ENCODE data around the gene ZNF407. TPM values are rescaled to one million over a fixed set of nuclear protein-coding genes. Genes with fewer than 3 reads are reported as not detected.

The ZNF407 gene
- total RNA-seq, 1 donor from 2014 or later = 14.7 TPM

DNA sequence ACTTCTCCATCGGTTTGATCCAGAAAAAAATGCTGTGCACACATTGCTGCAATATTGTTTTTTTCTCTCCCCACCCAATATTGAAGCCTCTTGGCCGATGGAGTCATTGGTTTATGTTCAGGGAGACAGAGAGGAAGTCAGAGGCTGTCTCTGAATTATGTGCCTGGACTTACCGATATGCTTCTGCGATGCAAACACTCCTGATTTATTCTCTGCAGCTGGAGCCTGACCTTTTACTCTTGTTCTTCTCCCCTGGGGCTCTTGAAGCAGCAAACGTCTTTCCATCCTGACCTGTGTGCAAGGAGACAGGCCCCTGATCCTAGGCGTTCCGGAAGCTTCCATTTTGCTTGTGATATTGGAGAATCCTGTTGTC, 511.6 kb downstream of the ZNF407 start:
- Mint-ChIP-seq H3K27me3 (peaks cover 4% of the 10 kb centered on the region), H3K36me3 (no peaks in the 10 kb centered on the region), H3K4me1 (ENCODE audit: unreplicated experiment) (peaks cover 7% of the 10 kb centered on the region), H3K27ac (no peak overlapping the region), H3K9me3 (no peaks in the 10 kb centered on the region), H3K4me3 (no peak overlapping the region)
- TF ChIP-seq CTCF (conservative IDR thresholded peaks at IDR 0.05) = no peak
- DNase-seq (ENCODE audit: extremely low spot score, unreplicated experiment) = no peak

DNA sequence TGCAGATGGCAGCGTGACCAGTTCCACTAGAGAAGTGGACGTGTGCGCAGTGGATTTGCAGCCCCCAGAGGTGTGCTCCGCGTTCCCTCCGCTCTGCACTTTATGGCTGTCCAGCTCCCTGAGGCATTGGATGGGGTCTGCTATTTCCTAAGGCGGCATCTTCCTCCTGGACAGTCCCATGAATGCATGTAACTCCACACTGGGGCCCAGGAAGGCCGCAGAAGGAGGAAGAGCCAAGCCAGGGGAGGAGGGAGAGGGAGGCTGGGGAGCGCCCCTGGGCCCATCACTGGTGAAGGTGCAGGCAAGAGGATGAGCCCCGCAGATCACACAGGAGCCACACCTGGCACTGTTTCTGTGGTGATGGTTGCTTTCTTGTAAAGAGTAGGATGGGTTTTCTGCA, 512.1 kb downstream of the ZNF407 start:
- peaks cover 4% of the 10 kb centered on the region for H3K27me3 Mint-ChIP-seq
- H3K27ac Mint-ChIP-seq = no peak overlapping the region
- H3K36me3 Mint-ChIP-seq = no peaks in the 10 kb centered on the region
- no peak for TF ChIP-seq CTCF (conservative IDR thresholded peaks at IDR 0.05)
- H3K4me1 Mint-ChIP-seq (ENCODE audit: unreplicated experiment) = peaks cover 9% of the 10 kb centered on the region
- no peaks in the 10 kb centered on the region for H3K9me3 Mint-ChIP-seq
- no peak for DNase-seq (ENCODE audit: extremely low spot score, unreplicated experiment)
- H3K4me3 Mint-ChIP-seq = no peak overlapping the region

DNA sequence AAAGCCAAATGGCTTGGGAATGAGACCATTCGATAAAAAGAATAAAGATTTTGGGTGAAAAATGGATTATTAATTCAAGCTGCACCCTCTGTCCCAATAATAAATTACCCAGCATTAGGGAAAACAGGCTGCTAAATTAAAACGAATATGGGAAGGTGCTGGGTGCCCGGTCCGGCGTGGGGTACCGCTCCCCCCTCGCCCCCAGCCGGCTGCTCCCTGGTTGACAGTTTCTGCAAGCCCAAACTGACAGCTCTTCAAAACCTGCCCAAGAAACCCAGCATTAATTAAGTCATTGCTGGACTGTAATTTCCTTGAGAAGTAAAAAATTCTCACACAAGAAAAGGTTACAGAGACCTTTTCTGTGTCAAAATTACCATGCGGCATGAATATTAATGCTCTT, 512.6 kb downstream of the ZNF407 start:
- Mint-ChIP-seq H3K4me1 (ENCODE audit: unreplicated experiment) (peaks cover 14% of the 10 kb centered on the region), H3K4me3 (no peak overlapping the region), H3K27me3 (peaks cover 7% of the 10 kb centered on the region), H3K36me3 (no peaks in the 10 kb centered on the region), H3K27ac (no peak overlapping the region), H3K9me3 (peaks cover 4% of the 10 kb centered on the region)
- TF ChIP-seq CTCF (conservative IDR thresholded peaks at IDR 0.05) = no peak
- DNase-seq (ENCODE audit: extremely low spot score, unreplicated experiment) = no peak

- DNase-seq (ENCODE audit: extremely low spot score, unreplicated experiment) = no peak
These were observed 513.3 kb downstream of the ZNF407 start for GRCh38 chr18:75110846-75111415.

GRCh38 chr18:75111760-75112159, 514.1 kb downstream of the ZNF407 start:
- H3K4me1 Mint-ChIP-seq (ENCODE audit: unreplicated experiment) = peaks cover 23% of the 10 kb centered on the region
- no peak for DNase-seq (ENCODE audit: extremely low spot score, unreplicated experiment)
- H3K9me3 Mint-ChIP-seq = peaks cover 8% of the 10 kb centered on the region
- peaks cover 11% of the 10 kb centered on the region for H3K27me3 Mint-ChIP-seq
- TF ChIP-seq CTCF (conservative IDR thresholded peaks at IDR 0.05) = no peak
- H3K36me3 Mint-ChIP-seq = no peaks in the 10 kb centered on the region
- H3K4me3 Mint-ChIP-seq = no peak overlapping the region
- H3K27ac Mint-ChIP-seq = no peak overlapping the region

More at GRCh38 chr18:75110846-75111415, 513.3 kb downstream of the ZNF407 start:
- H3K36me3 Mint-ChIP-seq = no peaks in the 10 kb centered on the region
- peaks cover 11% of the 10 kb centered on the region for H3K27me3 Mint-ChIP-seq
- H3K4me1 Mint-ChIP-seq (ENCODE audit: unreplicated experiment) = peaks cover 21% of the 10 kb centered on the region
- no peak overlapping the region for H3K4me3 Mint-ChIP-seq
- H3K27ac Mint-ChIP-seq = no peak overlapping the region
- peaks cover 8% of the 10 kb centered on the region for H3K9me3 Mint-ChIP-seq
- no peak for TF ChIP-seq CTCF (conservative IDR thresholded peaks at IDR 0.05)

All from type B pancreatic cell (in vitro differentiated cells).